ENCODE data around the gene VTI1B.

VTI1B gene

GRCh38 chr14:67653651-67654280 lies 20.7 kb downstream of the VTI1B start:
- Histone ChIP-seq H3K79me2 (ENCODE audit: control insufficient read depth, low read length) (no peaks in the 10 kb centered on the region), H3K4me1 (ENCODE audit: control insufficient read depth, low read length) (no peaks in the 10 kb centered on the region), H3K4me2 (ENCODE audit: low read length) (no peak overlapping the region), H4K20me1 (ENCODE audit: control insufficient read depth, insufficient read depth, low read depth, low read length) (no peaks in the 10 kb centered on the region), H3K36me3 (ENCODE audit: control insufficient read depth, low read length) (peaks cover 81% of the 10 kb centered on the region), H3K9me3 (ENCODE audit: control insufficient read depth, insufficient read depth, low read length) (no peaks in the 10 kb centered on the region), H3K27ac (ENCODE audit: low read depth, low read length) (no peak overlapping the region), H3K27me3 (ENCODE audit: control insufficient read depth, low read length) (no peaks in the 10 kb centered on the region), H3K9me2 (replicated peaks; ENCODE audit: control insufficient read depth, low read length) (no peaks in the 10 kb centered on the region), H3K4me3 (ENCODE audit: low read length) (no peak overlapping the region), H3F3A (ENCODE audit: control insufficient read depth, insufficient read depth) (no peaks in the 10 kb centered on the region)
- no peak for TF ChIP-seq EZH2phosphoT487 (IDR thresholded peaks at IDR 0.05; ENCODE audit: borderline replicate concordance, low read length)
- no peak for TF ChIP-seq CTCF (IDR thresholded peaks at IDR 0.05; ENCODE audit: low read depth, low read length, poor library complexity, severe bottlenecking)

DNA sequence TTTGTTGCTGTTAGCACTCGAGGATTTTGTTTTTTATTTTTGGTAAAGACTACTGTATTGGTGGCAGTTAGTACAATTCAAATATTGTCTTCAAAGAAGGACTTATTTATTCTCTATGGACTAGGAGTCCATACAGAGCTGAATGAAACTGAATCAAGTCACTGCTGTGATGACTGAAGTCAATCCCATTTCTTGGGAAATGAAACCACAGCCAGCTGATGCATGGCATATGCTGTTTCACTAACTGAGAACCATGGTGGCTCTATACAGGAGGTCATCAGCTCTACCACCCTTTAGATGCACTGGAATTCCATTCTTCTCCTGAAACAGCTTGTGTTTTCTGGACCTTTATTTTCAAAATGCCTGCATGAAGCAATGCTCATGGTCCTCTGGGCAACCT lies 22.2 kb downstream of the VTI1B start:
- H3K4me2 ChIP-seq (ENCODE audit: low read length): no peak overlapping the region
- H3F3A ChIP-seq (ENCODE audit: control insufficient read depth, insufficient read depth): no peaks in the 10 kb centered on the region
- no peaks in the 10 kb centered on the region for H3K9me2 ChIP-seq (replicated peaks; ENCODE audit: control insufficient read depth, low read length)
- H4K20me1 ChIP-seq (ENCODE audit: control insufficient read depth, insufficient read depth, low read depth, low read length): no peaks in the 10 kb centered on the region
- H3K9me3 ChIP-seq (ENCODE audit: control insufficient read depth, insufficient read depth, low read length): no peaks in the 10 kb centered on the region
- no peaks in the 10 kb centered on the region for H3K27me3 ChIP-seq (ENCODE audit: control insufficient read depth, low read length)
- no peak overlapping the region for H3K27ac ChIP-seq (ENCODE audit: low read depth, low read length)
- no peak for TF ChIP-seq CTCF (IDR thresholded peaks at IDR 0.05; ENCODE audit: low read depth, low read length, poor library complexity, severe bottlenecking)
- TF ChIP-seq EZH2phosphoT487 (IDR thresholded peaks at IDR 0.05; ENCODE audit: borderline replicate concordance, low read length): no peak
- no peaks in the 10 kb centered on the region for H3K79me2 ChIP-seq (ENCODE audit: control insufficient read depth, low read length)
- H3K36me3 ChIP-seq (ENCODE audit: control insufficient read depth, low read length): peaks cover 76% of the 10 kb centered on the region
- H3K4me1 ChIP-seq (ENCODE audit: control insufficient read depth, low read length): no peaks in the 10 kb centered on the region
- no peak overlapping the region for H3K4me3 ChIP-seq (ENCODE audit: low read length)

GRCh38 chr14:67650694-67651093 lies 23.7 kb downstream of the VTI1B start:
- H3K9me2 ChIP-seq (replicated peaks; ENCODE audit: control insufficient read depth, low read length): no peaks in the 10 kb centered on the region
- H3K4me2 ChIP-seq (ENCODE audit: low read length): no peak overlapping the region
- no peaks in the 10 kb centered on the region for H3F3A ChIP-seq (ENCODE audit: control insufficient read depth, insufficient read depth)
- no peak for TF ChIP-seq CTCF (IDR thresholded peaks at IDR 0.05; ENCODE audit: low read depth, low read length, poor library complexity, severe bottlenecking)
- no peak for TF ChIP-seq EZH2phosphoT487 (IDR thresholded peaks at IDR 0.05; ENCODE audit: borderline replicate concordance, low read length)
- H3K36me3 ChIP-seq (ENCODE audit: control insufficient read depth, low read length): peaks cover 70% of the 10 kb centered on the region
- H3K79me2 ChIP-seq (ENCODE audit: control insufficient read depth, low read length): no peaks in the 10 kb centered on the region
- no peaks in the 10 kb centered on the region for H3K4me1 ChIP-seq (ENCODE audit: control insufficient read depth, low read length)
- no peaks in the 10 kb centered on the region for H4K20me1 ChIP-seq (ENCODE audit: control insufficient read depth, insufficient read depth, low read depth, low read length)
- no peak overlapping the region for H3K4me3 ChIP-seq (ENCODE audit: low read length)
- no peak overlapping the region for H3K27ac ChIP-seq (ENCODE audit: low read depth, low read length)
- no peaks in the 10 kb centered on the region for H3K27me3 ChIP-seq (ENCODE audit: control insufficient read depth, low read length)
- no peaks in the 10 kb centered on the region for H3K9me3 ChIP-seq (ENCODE audit: control insufficient read depth, insufficient read depth, low read length)

Measured in DOHH2 (cell line).